Stimulated activated CD8-positive, alpha-beta memory T cell treated with anti-CD3 and anti-CD28 coated beads, Interleukin-7, amount 100 ng/mL, for 1 hour (primary cell): ENCODE data around the gene ZC2HC1B.
"Not testable (repeated sequence)": the region's sequence is repeated elsewhere in the genome, so short reads cannot be mapped to it uniquely, and the experiment has no call there.

Source experiments
- DNase-seq, 2 donors: peaks; one replicate each; pipeline ENCODE4 v3.0.0-alpha.2; 2020; ENCODE audit warnings: low read depth in 2 of 2

The ZC2HC1B gene

DNA sequence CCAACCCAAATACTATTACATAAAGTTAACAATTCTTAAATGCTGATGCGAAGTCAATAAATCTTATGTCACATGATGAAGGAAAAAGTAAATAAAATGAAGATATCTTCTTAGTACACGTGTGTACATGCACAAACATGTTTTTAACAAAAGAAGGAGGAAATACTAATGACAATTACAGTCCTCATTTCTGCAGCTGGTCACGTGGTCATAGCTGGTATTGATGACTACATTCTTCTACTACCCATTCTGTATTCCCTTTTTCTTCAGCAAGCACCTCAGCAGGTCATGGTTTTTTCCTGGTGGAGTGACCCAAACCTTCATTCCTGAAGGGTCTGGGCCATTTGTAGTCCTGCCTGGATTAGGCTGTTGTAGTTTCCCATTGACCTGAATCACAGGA lies 4.5 kb downstream of the ZC2HC1B start:
- DNase-seq, result not testable (repeated sequence)

DNA sequence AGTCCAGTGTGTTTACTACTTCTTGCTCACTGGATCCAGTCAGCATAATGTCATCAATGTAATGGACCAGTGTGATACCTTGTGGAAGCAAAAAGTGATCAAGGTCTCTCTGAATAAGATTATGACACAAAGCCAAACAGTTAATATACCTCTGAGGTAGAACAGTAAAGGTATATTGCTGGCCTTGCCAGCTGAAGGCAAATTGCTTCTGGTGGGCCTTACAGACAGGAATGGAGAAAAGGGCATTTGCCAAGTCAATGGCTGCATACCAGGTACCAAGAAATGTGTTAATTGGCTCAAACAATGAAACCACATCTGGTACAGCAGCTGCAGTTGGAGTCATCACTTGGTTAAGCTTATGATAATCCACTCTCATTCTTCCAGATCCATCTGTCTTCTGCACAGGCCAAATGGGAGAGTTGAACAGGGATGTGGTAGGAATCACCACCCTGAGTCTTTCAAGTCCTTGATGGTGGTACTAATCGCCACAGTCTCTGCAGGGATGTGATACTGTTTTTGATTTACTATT lies 7.0 kb downstream of the ZC2HC1B start:
- DNase-seq, result not testable (repeated sequence)

DNA sequence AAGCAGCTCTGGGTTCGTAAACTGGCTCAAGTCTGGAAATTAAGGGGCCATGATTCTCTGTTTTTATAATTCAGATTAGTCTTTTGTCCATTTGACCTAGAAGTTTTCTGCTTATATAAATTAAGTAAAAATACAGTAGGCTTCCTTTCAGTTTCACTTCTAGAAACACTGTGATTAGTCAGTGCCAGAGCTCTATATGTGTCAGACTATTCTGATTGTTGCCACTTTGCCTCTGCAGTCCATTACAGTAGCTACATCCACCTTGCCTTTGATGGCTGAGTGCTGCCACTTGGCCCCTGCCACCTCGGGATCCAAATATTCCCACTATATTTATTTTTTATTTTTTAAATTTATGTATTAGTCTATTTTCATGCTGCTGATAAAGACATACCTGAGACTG lies 7.9 kb downstream of the ZC2HC1B start:
- no peak for DNase-seq

DNA sequence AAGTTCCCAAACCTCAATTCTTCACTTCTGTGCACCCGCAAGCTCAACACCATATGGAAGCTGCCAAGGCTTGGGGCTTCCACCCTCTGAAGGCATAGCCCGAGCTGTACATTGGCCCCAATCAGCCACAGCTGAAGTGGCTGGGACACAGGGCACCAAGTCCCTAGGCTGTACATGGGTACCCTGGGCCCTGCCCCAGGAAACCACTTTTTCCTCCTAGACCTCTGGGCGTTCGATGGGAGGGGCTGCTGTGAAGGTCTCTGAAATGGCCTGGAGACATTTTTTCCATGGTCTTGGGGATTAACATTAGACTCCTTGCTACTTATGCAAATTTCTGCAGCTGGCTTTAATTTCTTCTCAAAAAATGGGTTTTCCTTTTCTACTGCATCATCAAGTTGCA lies 9.3 kb downstream of the ZC2HC1B start:
- not testable (repeated sequence) for DNase-seq

DNA sequence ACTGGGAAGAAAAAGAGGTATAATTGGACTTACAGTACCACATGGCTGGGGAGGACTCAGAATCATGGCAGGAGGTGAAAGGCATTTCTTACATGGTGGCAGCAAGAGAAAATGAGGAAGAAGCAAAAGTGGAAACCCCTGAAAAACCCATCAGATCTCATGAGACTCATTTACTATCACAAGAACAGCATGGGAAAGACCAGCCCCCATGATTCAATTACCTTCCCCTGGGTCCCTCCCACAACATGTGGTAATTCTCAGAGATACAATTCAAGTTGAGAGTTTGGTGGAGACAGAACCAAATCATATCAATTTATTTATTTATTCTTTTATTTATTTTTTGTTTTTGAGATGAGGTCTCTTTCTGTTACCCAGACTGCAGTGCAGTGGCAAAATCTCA lies 10.2 kb downstream of the ZC2HC1B start:
- DNase-seq, result not testable (repeated sequence)

DNA sequence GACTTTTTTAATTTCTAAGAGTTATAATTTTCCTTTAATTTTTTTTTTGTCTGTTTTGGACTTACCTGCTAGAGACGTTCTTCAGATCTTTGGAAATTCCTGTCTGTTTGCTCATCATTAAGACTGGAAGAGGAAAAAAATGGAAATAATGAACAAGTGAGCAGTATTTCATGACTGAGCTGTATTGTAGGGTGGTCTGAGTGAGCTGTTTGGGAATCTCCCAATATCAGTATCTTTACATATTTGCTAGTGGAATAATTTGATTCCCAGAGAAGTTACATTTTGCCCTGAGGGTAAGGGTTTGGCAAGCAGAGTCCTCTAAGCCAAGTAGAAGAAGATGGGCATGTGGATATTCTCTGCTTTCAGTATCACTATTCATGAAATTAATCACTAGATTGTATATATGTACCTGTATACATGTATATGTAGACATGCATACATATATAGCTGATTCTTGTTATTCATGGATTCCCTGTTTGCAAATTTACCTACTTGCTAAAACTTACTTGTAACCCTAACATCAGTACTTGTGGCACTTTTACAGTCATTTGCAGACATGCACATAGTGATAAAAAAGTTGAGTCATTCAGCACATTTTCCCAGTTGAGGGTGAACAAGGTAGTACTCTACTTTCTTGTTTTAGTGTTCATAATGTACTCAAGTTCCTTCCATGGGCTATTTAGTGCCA lies 13.5 kb downstream of the ZC2HC1B start:
- DNase-seq, result no peak

DNA sequence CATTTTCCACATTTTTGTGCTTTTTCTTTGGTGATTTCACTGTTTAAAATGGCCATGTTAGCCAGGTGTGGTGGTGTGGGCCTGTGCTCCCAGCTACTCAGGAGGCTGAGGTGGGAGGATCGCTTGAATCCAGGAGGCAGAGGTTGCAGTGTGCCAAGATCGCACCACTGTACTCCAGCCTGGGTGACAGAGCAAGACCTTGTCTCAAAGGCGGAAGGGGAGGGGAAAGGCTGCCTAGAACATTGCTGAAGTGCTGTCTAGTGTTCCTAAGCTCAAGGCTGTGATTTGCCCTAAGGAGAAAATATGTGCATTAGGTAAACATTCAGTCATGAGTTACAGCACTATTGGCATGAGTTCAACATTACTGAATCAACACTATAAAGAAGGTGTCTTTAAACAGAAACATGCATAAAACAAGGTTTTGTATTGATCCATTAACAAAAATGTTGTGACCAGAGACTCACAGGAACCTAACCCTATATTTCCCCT lies 14.0 kb downstream of the ZC2HC1B start:
- no peak for DNase-seq

DNA sequence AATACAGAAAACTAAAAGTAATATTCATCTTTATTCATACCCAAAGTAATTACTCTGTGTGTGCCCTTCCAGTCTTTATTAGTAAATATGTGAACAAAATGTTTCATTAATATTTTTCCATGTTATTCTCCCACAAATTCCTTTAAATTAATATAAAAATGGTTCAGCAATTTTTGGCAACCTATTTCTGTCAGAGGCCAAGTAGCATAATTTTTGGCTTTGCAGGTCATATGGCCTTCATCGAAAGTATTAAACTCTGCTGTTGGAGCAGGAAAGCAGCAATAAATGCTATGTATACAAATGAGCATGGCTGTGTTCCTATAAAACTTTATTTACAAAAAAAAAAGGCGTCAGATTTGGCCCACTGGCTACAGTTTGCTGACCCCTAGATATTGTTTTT lies 16.1 kb downstream of the ZC2HC1B start:
- no peak for DNase-seq

DNA sequence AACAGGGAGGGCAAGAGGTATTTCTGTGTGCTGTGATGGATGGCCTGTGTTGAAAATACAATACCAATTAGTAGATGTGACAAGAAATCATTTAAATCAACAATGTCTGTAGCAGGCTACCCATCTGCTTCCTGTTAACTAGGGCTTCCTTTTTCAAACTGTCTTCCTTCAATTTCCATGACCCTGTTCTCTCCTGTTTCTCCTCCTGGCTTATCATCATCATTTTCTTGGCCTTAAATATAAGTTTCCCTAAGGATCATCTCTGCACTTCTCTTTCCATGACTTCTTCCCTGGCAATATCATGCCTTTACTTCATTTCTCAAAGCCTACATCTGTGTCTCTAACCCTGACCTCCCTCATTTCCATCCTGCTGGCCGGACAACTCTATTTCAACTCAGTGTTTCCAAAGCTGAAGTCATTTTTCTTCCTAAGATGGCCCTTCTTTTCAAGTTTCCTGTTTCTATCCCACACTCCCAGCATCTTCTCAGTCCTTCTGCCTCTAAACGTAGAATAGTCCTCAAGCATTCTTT lies 18.2 kb downstream of the ZC2HC1B start:
- DNase-seq, result no peak

DNA sequence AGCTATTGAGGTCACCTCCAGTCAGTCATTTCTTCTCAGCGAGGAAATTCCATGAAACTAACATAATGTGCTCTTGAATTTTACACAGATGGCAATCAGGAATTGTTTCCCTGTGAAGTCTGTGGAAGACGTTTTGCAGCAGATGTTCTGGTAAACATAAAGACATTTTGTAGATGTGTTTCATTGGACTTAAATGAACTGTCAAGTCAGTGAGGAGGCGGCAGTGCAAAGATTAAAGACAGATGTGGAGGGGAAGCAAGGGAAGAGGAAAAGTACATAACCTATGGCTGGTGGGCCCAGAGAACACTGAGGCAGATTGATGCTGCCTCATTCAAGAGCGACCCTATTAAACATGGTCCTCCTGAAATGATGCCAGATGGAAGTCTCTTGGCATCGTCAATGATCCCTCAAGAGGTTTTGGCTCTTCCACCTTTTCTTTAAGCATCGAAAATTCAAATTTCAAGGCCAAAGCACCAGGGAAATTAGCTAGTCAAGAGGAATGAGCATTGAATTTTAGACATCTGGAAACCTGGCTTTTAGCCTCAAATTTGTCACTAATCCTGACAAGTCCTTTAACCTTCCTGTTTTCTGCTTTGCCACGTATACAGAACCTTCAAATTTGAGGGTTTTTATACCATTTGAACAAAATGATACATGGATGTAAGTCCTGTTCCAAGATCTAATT lies 20.1 kb downstream of the ZC2HC1B start:
- no peak for DNase-seq

DNA sequence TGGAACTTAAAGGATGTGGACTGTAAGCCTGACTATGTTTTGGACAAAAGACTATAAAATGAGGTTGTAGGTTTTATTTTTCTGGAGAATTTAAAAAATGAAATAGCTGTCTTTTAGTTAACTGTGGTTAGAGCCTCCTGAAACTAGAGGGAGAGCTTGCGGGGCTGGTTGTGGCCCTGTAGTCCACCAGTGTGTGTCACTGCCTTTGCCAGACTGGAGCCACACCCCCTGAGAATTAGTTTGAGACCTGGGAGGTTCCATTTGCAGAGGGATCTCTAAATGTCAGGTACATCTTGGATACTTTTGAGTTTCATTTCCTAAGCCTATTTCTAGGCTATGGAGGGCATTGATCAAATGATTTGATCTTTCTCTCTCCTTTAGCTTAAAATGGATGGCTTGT lies 20.8 kb downstream of the ZC2HC1B start:
- no peak for DNase-seq

DNA sequence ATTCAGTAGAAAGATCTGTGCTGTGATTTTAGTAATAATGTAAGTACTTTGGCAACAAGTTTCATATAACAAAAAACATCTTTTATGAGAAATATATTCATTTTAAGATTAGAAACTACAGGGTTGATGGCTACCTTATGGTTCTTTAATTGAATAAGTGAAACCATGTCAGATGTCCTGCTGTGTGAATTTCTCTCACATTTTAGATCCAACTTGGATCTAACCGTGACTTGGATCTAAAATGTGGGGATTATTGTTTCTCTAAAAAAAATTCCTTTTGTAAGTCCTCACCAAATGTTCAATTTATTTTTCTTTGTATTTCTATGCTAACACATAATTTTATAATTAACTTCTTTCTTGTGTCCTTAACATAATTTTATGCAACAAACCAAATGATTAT lies 30.4 kb downstream of the ZC2HC1B start:
- no peak for DNase-seq

DNA sequence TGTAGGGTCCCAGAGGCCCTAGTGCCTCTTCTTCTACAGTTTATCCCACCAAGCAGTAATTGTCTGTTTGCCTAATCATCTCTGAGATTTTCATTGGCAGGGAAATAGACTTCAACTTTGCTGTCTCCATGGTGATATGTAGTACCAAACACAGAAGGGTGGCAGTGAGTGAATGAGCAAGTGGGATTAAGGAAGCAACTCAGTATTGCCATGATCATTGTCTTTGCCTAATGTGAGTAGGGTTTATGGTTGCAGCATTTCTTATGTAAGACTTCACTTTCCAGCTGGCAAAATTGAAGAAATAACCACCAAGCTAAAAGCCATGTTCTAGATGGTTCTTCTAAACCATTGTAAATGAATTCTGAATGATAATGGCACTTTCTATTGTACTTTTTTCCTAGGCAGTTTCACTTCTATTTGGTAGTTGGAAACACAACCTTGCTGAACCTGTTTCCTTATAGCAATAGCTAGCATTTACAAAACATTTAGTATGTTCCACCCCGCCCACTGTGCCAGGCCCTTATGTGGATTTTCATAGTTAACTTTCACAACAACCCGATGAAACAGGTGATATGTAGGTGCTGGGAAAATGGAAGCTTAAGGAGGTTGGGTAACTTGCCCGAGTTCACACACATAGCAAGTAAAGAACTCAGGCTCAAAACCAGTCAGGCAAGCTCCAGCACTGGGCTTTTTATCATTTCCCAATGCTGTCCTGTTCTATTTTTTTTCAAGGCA lies 32.0 kb downstream of the ZC2HC1B start:
- DNase-seq, result no peak

DNA sequence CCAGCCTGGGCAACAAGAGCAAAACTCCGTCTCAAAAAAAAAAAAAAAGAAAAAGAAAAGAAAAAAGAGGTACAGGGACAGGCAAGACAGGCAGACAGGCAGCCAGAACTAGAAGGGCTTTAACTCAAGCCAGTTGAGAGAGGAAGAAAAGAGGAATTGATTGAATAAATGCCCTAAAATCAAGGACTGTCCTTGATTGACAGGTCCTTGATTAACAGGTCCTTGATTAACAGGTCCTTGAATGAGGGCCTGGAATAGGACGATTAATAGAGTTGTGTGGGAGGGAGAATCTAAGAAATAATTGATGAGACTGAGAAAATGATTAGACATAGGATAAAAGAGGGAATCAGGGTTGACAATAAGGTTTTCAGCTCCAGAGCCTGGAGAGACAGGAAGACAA lies 36.1 kb downstream of the ZC2HC1B start:
- DNase-seq, result no peak

DNA sequence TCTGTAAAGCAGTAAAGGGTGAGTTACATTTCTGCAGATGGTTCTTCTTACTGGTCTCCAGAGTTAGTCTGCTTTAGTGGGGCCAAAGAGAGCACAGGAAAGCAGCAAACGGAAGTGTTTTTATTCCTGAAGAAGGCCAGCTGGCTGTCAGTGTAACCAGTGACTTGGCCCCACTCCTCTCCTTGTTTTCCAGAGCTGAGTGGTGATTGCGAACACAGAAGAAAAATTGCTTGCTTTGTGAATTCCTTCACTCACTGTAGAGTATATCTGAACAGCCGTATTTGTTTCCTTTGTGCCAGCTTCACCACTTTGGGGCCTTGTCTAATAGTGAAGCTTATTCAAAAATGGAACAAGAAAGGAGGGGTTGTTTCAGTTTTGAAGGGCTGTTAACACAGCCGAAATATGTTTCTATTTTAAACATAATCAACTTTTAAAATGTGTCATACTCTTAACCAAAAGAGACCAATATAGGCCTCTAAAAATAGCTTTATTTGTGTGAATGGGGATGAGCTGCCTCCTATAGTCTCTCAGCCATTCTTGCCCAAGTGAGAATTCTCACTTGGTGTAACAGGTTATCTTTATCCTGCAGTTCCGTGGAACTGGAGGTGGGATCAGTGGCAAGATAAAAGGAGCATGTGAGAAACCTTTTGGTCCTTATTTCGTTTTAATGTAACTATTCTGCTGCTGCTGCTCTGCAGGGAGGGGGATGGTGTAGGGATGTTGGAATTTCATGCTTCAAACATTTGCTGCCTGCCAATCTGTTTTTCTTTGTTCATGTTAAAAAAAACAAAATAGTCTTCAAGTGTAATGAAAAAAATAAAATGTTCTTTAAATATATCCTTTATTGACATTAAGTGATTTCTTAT lies 37.8 kb downstream of the ZC2HC1B start:
- no peak for DNase-seq

DNA sequence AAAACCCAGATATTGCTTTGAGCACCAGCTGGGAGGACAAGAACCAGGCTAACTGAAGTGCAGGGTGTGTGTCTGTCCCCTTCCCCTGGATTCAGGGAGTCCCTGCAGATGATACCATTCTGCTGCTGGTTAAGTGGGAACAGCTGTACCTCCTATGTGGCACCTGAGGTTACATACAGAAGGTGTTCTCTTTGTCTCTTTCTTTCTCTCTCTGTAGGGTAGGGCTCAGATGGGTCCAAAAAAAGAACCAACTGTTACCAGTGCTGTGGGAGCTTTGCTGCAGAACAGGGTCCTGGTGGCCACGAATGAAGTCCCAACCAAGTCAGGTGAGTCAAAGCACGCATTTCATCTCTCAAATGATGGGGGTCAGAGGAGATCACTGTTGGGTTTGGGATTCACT lies 38.6 kb downstream of the ZC2HC1B start:
- DNase-seq, result no peak

DNA sequence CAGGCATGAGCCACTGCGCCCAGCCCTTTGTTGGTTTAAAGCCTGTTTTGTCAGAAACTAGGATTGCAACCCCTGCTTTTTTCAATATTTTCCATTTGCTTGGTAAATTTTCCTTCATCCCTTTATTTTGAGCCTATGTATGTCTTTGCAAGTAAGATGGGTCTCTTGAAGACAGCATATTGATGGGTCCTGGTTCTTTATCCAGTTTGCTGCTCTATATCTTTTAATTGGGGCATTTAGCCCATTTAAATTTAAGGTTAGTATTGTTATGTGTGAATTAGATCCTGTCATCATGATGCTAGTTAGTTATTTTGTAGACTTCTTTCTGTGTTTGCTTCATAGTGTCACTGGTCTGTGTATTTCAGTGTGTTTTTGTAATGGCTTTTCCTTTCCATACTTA lies 46.8 kb downstream of the ZC2HC1B start:
- DNase-seq, result no peak

DNA sequence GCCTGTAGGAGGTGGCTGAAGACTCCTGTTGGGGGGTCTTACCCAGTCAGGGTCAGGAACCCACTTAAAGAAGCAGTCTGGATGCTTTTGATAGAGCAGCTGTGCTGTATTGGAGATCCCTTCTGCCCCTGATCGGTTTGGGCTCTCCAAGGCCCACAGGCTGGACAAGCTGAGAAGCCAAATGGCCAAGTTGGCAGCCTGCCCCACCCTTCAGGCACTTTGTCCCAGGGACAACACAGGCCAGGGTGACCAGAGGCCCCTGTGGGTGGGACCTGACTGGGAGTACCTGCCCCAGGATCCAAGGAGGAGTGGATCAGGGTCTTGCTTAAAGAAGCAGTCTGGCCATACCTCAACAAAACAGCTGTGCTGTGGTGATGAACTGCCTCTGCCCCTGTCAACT lies 48.4 kb downstream of the ZC2HC1B start:
- no peak for DNase-seq

DNA sequence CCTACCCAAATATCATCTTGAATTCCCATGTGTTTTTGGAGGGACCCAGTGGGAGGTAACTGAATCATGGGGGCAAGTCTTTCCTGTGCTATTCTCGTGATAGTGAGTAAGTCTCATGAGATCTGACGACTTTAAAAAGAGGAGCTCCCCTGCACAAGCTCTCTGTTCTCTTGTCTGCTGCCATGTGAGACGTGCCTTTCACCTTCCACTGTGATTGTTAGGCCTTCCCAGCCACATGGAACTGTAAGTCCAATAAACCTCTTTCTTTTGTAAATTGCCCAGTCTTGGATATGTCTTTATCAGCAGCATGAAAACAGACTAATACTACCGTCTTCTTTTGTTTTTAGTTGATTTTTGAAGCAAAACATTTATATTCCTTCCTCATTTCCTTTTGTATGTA lies 52.8 kb downstream of the ZC2HC1B start:
- not testable (repeated sequence) for DNase-seq

DNA sequence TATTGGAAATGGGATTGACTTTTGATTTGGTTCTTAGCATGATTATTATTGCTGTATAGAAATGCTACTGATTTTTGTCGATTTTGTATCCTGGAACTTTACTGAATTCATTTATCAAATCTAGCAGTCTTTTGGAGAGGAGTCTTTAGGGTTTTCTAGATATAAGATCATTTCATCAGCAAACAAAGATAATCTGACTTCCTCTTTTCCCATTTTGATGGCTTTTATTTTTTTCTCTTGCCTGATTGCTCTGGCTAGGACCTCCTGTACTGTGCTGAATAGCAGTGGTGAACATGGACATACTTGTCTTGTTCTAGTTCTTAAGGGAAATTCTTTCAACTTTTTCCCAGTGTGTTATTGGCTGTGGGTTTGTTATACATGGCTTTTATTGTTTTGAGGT lies 64.6 kb downstream of the ZC2HC1B start:
- DNase-seq, result no peak

DNA sequence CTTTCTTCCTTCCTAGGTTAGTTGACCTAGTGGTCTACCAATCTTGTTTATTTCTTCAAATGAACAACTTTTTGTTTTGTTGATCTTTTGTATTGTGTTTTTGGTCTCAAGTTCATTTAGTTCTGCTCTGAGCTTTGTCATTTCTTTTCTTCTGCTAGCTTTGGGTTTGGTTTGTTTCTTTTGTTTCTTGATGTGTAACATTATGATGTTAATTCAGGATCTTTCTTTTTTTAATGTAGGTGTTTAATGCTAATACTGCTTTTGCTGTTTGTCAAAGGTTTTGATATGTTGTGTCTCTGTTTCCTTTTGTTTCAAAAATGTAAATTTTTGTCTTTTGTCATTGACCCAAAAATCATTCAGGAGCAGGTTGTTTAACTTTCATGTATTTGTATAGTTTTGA lies 65.7 kb downstream of the ZC2HC1B start:
- no peak for DNase-seq
